Activated CD8-positive, alpha-beta memory T cell treated with anti-CD3 and anti-CD28 coated beads for 36 hours (primary cell): ENCODE data around the gene HVCN1. TPM values are rescaled to one million over a fixed set of nuclear protein-coding genes. Genes with fewer than 3 reads are reported as not detected.
"Not testable (repeated sequence)": the region's sequence is repeated elsewhere in the genome, so short reads cannot be mapped to it uniquely, and the experiment has no call there.

ENCODE experiments used
- CTCF ChIA-PET: fragments of 350-600 bp; sonication (Branson Sonifier 250); formaldehyde crosslinking; loops from one replicate; lab custom pipeline; 2021; ENCODE audit warnings: antibody characterized with exemption; lab: Charles Lee
- POLR2A ChIA-PET: fragments of 350-600 bp; sonication (Branson Sonifier 250); formaldehyde crosslinking; loops from one replicate; lab custom pipeline; 2021; ENCODE audit warnings: antibody characterized with exemption; lab: Charles Lee
- total RNA-seq, 2 experiments: library from RNA; stranded (reverse); gene quantifications; one replicate each; pipeline ENCODE4 v1.2.3, GENCODE V29; 2021

Gene HVCN1
- total RNA-seq, 2 experiments from 2014 or later: 30.3 to 30.8 TPM

DNA sequence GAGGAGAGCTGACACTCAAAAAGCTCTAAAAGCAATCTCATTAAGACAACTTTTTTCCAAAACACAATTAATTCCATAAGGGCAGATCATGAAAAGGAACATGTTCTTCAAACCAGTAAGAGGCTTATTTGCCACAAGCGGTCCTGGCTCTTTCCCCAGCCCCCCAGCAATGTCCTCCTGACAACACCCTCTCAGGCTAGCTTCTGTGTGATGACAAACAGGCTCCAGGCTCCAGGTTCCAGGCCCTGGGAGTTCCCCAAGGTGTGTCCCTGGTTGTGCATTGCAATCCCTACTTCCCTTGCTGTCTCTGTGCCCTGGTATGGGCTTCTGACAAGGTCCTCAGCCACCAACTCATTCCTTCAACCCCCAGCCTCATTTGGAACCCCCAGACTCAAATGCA lies 8.9 kb downstream of the HVCN1 start:
- POLR2A ChIA-PET: no interaction called here
- CTCF ChIA-PET: no interaction called here

DNA sequence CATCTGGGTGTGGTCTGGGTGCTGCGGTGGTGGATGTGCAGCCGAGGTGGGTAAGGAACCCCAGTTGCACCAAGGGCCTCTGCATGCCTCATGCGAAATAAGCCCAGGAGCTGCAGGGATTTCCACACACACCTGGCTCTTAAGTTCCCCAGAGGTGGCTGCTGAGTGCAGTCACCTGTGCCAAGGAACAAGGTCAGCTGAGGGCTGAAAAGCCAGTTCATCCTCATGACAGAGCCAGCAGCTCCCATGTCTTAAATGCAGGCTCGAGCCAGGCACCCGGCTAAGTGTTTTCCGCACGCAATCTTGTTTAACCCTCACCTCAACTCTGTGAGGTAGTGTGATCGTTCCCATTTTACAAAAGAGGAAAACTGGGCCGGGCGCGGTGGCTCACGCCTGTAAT lies 9.7 kb downstream of the HVCN1 start:
- ChIA-PET POLR2A (no interaction called here), CTCF (interaction anchor here (0.7 kb wide), 1 partner anchor 213 kb away, joined by 4 read pairs; no protein-coding TSS in a partner anchor)

GRCh38 chr12:110677982-110678381 lies 10.9 kb downstream of the HVCN1 start:
- ChIA-PET POLR2A (no interaction called here), CTCF (interaction anchor here (0.7 to 1.2 kb wide), 2 partner anchors 18 to 149 kb away, joined by 3 to 4 read pairs; no protein-coding TSS in a partner anchor)

DNA sequence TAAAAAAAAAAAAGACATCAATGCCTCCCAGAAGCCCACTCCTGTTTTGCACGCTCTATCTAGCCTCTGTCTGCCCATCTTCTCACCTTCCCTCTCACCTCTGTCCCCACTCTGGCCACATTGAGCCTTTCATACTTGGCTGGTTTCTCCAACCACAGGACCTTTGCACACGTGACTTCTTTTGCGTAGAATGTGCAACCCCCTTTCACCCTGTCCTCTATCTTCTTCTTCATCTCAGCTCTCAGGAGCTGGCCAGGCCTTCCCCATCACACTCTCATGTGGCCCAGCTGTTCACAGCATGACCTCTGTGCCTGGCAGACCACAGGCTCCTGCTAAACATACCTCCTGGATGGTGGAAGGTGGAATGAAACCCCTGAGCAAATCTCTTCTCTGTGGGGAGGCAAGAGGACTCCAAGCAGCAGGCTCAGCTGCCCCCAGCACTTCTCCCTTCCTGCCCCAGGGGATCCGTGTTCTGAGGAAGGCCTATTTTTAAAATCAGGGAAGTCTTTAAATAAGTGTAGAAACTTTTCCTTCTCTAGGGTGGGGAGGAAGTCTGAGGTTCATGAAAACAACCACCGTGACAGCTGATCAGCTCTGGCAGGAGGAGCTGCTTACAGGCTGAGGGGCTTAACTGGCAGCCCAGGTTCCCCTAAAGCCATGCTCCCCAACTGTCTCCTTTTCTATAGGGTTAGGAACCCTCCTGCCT lies 11.6 kb downstream of the HVCN1 start:
- POLR2A ChIA-PET: interaction anchor here (0.7 kb wide), 1 partner anchor 12 kb away, joined by 3 read pairs; no protein-coding TSS in a partner anchor
- CTCF ChIA-PET: interaction anchor here (0.6 to 1.2 kb wide), 3 partner anchors 18 to 897 kb away, joined by 3 to 4 read pairs (median 4); no protein-coding TSS in a partner anchor

- ChIA-PET POLR2A (no interaction called here), CTCF (no interaction called here)
Observed at GRCh38 chr12:110676171-110676570, 12.7 kb downstream of the HVCN1 start.

- ChIA-PET CTCF (no interaction called here), POLR2A (no interaction called here)
Observed at GRCh38 chr12:110670161-110670701, 18.7 kb downstream of the HVCN1 start.

DNA sequence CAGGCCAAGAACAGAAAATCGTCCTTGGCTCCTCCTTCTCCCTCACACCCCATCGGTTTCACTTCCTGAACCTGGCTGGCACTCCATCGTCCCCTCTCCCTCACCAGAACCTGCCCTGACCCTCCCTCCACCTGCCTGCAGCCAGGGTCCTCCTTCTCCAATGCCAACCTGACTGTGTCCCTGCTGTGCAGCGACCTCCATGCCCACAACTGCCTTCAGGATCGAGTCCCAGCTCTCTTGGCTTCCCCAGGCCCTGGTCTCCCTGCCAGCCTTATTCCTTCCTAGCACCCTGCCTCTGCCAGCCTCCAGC lies 19.8 kb downstream of the HVCN1 start:
- ChIA-PET POLR2A (no interaction called here), CTCF (no interaction called here)

DNA sequence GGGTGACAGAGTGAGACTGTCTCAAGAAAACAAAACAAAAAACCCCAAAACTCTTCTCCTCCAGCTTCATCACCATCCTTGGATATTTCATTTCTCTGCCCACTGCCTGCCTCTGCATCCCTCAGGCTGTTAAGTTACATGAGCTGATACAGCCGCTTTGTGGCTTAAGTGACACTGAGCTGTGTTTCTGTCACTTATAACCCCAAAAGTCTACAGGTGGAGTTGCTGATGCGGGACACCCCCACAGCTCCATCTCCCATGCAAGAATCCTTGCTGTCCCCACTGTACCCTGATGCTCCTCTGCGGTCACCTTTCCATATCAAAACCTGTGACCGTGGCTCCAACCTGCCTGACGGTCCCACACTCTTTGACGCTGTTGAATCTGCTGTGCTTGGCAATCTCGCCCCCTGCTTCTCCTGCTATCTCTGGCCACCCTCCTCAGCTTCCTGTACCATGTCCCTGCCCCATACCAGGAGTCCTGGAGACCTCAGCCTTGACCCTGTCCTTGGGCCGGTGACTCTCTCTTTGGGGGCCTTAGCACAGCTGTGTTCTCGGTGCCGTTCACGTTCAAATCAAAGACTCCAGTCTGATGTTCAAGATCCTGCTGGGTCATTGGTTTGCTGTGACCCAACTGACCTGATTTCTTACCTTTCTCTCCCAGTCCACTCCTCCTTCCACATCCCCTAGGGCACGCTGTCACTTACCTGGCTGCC lies 20.3 kb downstream of the HVCN1 start:
- POLR2A ChIA-PET: interaction anchor here (0.7 kb wide), 1 partner anchor 371 kb away, joined by 3 read pairs; no protein-coding TSS in a partner anchor
- CTCF ChIA-PET: no interaction called here

GRCh38 chr12:110667671-110668070 lies 21.2 kb downstream of the HVCN1 start:
- POLR2A ChIA-PET: no interaction called here
- CTCF ChIA-PET: no interaction called here

DNA sequence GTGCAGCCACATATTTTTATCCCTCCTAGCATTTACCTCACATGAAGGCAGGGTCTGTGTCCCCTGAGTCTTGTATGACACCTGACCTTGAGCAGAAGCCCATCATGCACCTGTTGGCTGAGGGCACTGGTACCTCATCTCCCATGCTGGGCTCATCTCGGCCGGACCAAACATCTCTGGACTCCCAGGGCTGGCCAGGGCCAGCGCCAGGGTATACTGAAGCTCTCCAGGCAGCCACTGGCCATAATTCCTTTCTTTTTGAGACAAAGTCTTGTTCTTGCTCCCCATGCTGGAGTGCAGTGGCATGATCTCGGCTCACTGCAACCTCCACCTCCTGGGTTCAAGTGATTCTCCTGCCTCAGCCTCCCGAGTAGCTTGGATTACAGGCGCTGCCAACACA lies 22.0 kb downstream of the HVCN1 start:
- CTCF ChIA-PET: no interaction called here
- POLR2A ChIA-PET: no interaction called here

DNA sequence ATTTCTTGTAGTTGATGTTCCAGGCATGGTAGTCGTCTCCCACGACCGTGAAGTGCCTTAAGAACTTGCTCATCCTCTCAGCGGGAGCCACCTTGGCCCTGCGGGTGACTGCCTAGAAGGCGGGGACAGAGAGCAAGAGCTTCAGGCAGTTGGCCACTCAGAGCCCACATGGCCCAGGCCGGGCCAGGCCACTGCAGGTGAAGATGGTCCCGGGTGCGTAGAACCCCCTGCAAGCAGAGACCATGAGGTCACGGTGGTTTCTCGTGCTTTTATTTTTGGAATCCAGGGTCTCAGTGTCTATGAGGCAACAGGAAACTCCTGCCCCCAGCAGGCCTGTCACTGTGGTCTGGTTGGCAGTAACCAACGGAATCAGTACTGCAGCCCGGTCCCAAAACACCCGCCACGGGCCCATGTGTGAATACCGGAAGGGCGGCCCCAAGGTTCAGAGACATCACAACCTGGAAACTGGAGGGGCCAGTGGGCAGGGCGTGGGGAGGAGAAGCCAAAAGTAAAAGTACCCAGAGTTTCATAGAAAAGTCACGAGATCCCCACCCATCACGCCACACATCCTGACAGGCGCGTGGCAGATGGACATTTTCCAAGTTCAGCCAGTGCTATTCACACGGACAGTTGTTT lies 27.5 kb downstream of the HVCN1 start:
- ChIA-PET POLR2A (no interaction called here), CTCF (interaction anchor here (0.6 kb wide), 1 partner anchor 48 kb away, joined by 3 read pairs; no protein-coding TSS in a partner anchor)

DNA sequence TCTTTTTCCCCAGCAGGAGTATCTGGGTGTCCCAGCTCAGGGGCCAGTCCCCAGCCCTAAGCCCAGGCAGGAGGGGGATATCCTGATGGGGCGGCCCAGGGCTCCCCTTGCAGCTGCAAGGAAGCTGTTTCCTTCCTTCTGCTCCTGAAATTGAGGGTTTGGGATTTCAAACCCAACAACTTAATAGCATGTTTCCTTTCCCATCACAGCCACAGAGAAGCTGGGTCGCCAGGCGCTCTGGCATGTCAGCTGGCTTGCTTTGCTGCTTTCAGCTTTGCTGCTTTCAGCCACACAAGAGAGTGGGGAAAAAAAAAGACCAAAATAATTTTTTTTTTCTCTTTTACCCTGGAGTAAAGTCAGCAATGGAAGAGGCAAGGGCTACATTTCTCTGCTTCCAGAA lies 30.0 kb downstream of the HVCN1 start:
- CTCF ChIA-PET: no interaction called here

GRCh38 chr12:110658242-110658641 lies 30.7 kb downstream of the HVCN1 start:
- ChIA-PET POLR2A (no interaction called here), CTCF (no interaction called here)

More for the DNA sequence above, 30.0 kb downstream of the HVCN1 start:
- POLR2A ChIA-PET: no interaction called here

- ChIA-PET POLR2A (no interaction called here), CTCF (no interaction called here)
Observed at GRCh38 chr12:110657747-110658146, 31.2 kb downstream of the HVCN1 start.

DNA sequence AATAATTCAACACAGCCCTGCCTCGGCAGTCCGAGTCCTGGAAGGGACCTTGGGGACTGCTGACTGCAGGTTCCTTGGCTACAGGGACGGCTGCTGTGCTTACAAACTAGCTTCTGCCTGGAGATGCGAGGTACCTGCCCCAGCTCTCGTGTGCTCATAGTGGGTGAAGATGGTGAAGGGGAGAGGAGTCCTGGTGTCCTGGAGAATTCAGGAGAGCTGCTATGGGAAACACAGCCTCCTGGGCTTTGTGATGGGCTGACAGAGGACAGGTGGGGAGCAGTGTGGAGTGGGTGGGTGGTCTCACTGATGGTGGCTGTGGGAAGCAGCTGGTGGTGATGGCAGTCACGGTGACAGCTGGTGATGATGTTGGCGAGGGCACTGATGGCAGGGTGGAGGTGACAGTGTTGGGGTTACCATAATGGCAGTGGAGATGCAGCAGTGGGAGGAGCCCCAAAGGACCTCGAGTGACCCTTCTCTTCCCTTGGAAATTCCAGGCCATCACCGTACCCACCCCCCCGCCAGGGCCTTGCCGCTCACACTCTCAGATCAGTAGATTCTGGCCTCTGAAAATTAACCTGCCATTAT lies 32.8 kb downstream of the HVCN1 start:
- POLR2A ChIA-PET: no interaction called here
- CTCF ChIA-PET: interaction anchor here (1.1 kb wide), 1 partner anchor 225 kb away, joined by 3 read pairs; no protein-coding TSS in a partner anchor

DNA sequence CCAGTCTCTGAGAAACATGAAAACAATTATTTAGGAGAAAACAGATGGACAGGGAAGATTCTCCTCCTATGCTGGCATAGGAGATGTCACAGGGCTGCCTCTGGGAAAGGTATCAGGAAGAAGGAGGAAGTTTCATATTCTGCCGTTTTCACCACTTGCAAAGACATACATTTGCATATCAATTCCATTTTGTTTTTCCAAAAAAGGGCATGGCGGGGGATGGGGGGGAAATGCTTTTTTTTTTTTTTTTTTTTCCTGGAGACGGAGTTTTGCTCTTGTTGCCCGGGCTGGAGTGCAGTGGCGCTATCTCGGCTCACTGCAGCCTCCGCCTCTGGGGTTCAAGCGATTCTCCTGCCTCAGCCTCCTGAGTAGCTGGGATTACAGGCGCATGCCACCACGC lies 34.7 kb downstream of the HVCN1 start:
- CTCF ChIA-PET, POLR2A ChIA-PET: not testable (repeated sequence)

DNA sequence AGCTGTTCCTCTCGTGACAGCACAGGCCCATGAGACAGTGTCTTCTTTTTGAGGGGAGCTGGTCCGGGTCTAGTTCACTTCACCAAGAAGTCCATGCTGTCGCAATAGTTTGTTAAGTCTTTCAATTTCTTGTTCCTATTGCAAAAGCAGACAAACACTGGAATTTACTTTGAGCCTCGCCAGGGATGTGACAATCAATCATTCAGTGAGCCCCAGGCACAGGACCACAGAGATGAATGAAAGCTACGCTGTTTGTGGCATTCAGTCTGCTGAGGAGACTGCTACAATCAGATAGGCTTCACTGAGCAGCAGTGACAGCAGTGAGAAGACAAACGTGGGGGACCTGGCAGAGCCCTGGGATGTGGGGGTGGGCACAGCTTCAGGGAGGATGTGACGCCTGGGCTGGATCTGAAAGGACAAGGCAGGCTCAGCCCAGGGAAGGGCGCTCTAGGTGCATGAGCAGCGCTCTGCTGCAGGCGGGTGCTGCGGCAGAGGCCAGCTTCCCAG lies 39.5 kb downstream of the HVCN1 start:
- ChIA-PET CTCF (interaction anchor here (0.9 kb wide), 1 partner anchor 16 kb away, joined by 5 read pairs; no protein-coding TSS in a partner anchor), POLR2A (interaction anchor here (0.6 kb wide), 1 partner anchor 65 kb away, joined by 3 read pairs; no protein-coding TSS in a partner anchor)

DNA sequence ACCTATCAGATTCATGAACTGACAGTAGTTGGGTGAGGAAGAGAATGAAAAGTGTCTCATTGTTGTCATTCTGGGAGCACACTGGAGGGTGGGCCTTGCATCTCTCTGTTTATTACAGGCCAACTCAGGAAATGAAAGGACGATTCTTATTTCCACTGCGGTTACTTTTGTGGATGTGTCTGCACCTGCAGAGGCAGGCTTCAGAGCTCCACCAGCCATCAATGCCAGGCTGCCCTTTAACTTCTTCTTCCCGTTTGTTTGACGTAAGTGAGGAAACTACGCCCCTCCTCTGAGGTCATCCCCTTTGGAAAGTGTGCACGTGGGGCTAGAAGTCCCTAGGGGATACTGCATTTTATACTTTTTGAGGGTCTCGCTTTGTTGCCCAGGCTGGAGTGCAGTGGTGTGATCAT lies 41.3 kb downstream of the HVCN1 start:
- ChIA-PET CTCF (no interaction called here), POLR2A (interaction anchor here (0.7 kb wide), 1 partner anchor 176 kb away, joined by 3 read pairs; no protein-coding TSS in a partner anchor)

DNA sequence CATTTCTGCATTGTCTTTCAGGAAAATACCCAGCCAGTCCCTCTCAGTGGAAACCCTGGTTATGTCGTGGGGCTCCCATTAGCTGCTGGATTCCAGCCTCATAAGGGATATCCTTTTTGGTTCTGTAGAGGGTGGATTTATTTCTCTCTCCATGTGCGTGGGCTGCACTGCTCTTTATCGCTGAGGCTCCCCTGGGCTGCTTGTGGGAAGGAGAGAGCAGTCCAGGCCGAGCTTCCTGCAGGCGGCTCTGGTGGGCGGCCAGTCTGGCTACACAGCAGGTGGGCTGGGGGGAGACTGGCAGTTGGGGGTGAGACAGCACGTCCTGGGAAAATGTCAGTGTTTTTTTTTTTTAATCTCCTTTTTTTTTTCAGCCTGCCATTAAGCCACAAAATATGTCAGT lies 47.4 kb downstream of the HVCN1 start:
- ChIA-PET POLR2A (no interaction called here), CTCF (no interaction called here)
